OCI-LY3 (cell line): ENCODE results near the gene CDC25B.

Experiments used
- EZH2phosphoT487 ChIP-seq: fragments of 200-600 bp; shearing (Covaris generic); IDR thresholded peaks from 2 replicates; pipeline ENCODE4 v1.6.1; 2018; ENCODE audit warnings: antibody characterized with exemption, mixed run types, low read depth
- TF ChIP-seq, protein P1 (sequence below): fragments of 200-600, 300-600 bp; sonication (generic); IDR thresholded peaks from 2 replicates; pipeline ENCODE4 v1.5.1; 2014; ENCODE audit warnings: antibody characterized with exemption, low read length, low read depth

GRCh38 chr20:3820048-3820900 lies 24.2 kb downstream of the CDC25B start, which contains the start of gene AP5S1:
- TF ChIP-seq, protein P1, sequence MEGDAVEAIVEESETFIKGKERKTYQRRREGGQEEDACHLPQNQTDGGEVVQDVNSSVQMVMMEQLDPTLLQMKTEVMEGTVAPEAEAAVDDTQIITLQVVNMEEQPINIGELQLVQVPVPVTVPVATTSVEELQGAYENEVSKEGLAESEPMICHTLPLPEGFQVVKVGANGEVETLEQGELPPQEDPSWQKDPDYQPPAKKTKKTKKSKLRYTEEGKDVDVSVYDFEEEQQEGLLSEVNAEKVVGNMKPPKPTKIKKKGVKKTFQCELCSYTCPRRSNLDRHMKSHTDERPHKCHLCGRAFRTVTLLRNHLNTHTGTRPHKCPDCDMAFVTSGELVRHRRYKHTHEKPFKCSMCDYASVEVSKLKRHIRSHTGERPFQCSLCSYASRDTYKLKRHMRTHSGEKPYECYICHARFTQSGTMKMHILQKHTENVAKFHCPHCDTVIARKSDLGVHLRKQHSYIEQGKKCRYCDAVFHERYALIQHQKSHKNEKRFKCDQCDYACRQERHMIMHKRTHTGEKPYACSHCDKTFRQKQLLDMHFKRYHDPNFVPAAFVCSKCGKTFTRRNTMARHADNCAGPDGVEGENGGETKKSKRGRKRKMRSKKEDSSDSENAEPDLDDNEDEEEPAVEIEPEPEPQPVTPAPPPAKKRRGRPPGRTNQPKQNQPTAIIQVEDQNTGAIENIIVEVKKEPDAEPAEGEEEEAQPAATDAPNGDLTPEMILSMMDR = peak; percentile 99
- no peak for TF ChIP-seq EZH2phosphoT487
